GM12865 (cell line): Measurements from ENCODE around the gene PPP1R12B.
"Not testable (repeated sequence)": the region's sequence is repeated elsewhere in the genome, so short reads cannot be mapped to it uniquely, and the experiment has no call there.

Experiments
- DNase-seq: peaks from one replicate; pipeline ENCODE4 v3.0.0; 2010; ENCODE audit warnings: low read depth
- H3K4me3 ChIP-seq: 2 replicates; pipeline ENCODE4 v1.5.1; 2011; ENCODE audit warnings: mild to moderate bottlenecking, low read depth, low read length, control low read depth
- CTCF ChIP-seq: IDR thresholded peaks from 2 replicates; pipeline ENCODE4 v1.5.1; 2011; ENCODE audit warnings: low read length, control low read depth, low read depth, inconsistent platforms; ENCODE audit not compliant: insufficient read depth; ENCODE audit errors: missing control alignments

The PPP1R12B gene

GRCh38 chr1:202420422-202421094 is 72.1 kb downstream of the PPP1R12B start:
- not testable (repeated sequence) for DNase-seq, H3K4me3 ChIP-seq

- not testable (repeated sequence) for DNase-seq, H3K4me3 ChIP-seq
Observed at GRCh38 chr1:202422709-202423108, 74.2 kb downstream of the PPP1R12B start.

- not testable (repeated sequence) for DNase-seq, H3K4me3 ChIP-seq
Observed at GRCh38 chr1:202424260-202424659, 75.8 kb downstream of the PPP1R12B start.

GRCh38 chr1:202430111-202430510 is 81.6 kb downstream of the PPP1R12B start:
- not testable (repeated sequence) for H3K4me3 ChIP-seq, DNase-seq

GRCh38 chr1:202432338-202432737 is 83.8 kb downstream of the PPP1R12B start:
- not testable (repeated sequence) for H3K4me3 ChIP-seq, DNase-seq

GRCh38 chr1:202433155-202434043 is 84.9 kb downstream of the PPP1R12B start:
- no peak overlapping the region for H3K4me3 ChIP-seq
- DNase-seq: no peak
- TF ChIP-seq CTCF: no peak

- no peak for DNase-seq
- H3K4me3 ChIP-seq: no peak overlapping the region
- TF ChIP-seq CTCF: no peak
Observed at GRCh38 chr1:202434059-202434458, 85.6 kb downstream of the PPP1R12B start.

GRCh38 chr1:202438393-202439174 is 90.1 kb downstream of the PPP1R12B start:
- no peak for DNase-seq
- H3K4me3 ChIP-seq: no peak overlapping the region
- TF ChIP-seq CTCF: no peak

- DNase-seq: no peak
- no peak overlapping the region for H3K4me3 ChIP-seq
- TF ChIP-seq CTCF: no peak
Observed at GRCh38 chr1:202439308-202439707, 90.8 kb downstream of the PPP1R12B start.

- peak; percentile 11 for DNase-seq
- H3K4me3 ChIP-seq: not testable (repeated sequence)
Observed at GRCh38 chr1:202448140-202448539, 99.6 kb downstream of the PPP1R12B start.

GRCh38 chr1:202451641-202452040 is 103.1 kb downstream of the PPP1R12B start:
- not testable (repeated sequence) for H3K4me3 ChIP-seq, DNase-seq
